ENCODE measurements around the gene ABHD16A.

The ABHD16A gene

GRCh38 chr6:31736021-31736767 lies 33.1 kb upstream of the ABHD16A start, which contains the start of gene CLIC1:
CLIC1 (minus strand) TSS chr6:31736530; CDS start chr6:31736300, 230 bp downstream.
- TF ChIP-seq TCF4 (CRISPR knock-in tag; IDR thresholded peaks at IDR 0.05; ENCODE audit: borderline replicate concordance) (no peak), ZFP3 (CRISPR knock-in tag; IDR thresholded peaks at IDR 0.05) (no peak), OSR1 (CRISPR knock-in tag; IDR thresholded peaks at IDR 0.05) (no peak), CSRNP3 (CRISPR knock-in tag; IDR thresholded peaks at IDR 0.05) (no peak), POU6F1 (CRISPR knock-in tag; IDR thresholded peaks at IDR 0.05; ENCODE audit: borderline replicate concordance, low read depth) (no peak), ZC3H10 (CRISPR knock-in tag; IDR thresholded peaks at IDR 0.05) (no peak), BACH2 (CRISPR knock-in tag; IDR thresholded peaks at IDR 0.05; ENCODE audit: borderline replicate concordance) (no peak), RARB (CRISPR knock-in tag; IDR thresholded peaks at IDR 0.05) (no peak), CSDC2 (CRISPR knock-in tag; IDR thresholded peaks at IDR 0.05) (no peak)
- ATAC-seq, result peak; percentile 67

GRCh38 chr6:31734821-31735406 lies 31.8 kb upstream of the ABHD16A start:
- TF ChIP-seq ARNTL (CRISPR knock-in tag; IDR thresholded peaks at IDR 0.05; ENCODE audit: borderline replicate concordance, low read depth) (no peak), TCF4 (CRISPR knock-in tag; IDR thresholded peaks at IDR 0.05; ENCODE audit: borderline replicate concordance) (no peak), POU6F1 (CRISPR knock-in tag; IDR thresholded peaks at IDR 0.05; ENCODE audit: borderline replicate concordance, low read depth) (no peak), ZNF8 (CRISPR knock-in tag; IDR thresholded peaks at IDR 0.05) (no peak), ZNF70 (CRISPR knock-in tag; IDR thresholded peaks at IDR 0.05) (no peak), RARB (CRISPR knock-in tag; IDR thresholded peaks at IDR 0.05) (no peak), ZNF565 (CRISPR knock-in tag; conservative IDR thresholded peaks at IDR 0.05; ENCODE audit: low read depth) (no peak)
- peak; percentile 7; the same call in 2 of the 3 replicates for ATAC-seq

- ATAC-seq, result no peak
- TF ChIP-seq OSR1 (CRISPR knock-in tag; IDR thresholded peaks at IDR 0.05) (no peak), TSHZ2 (CRISPR knock-in tag; IDR thresholded peaks at IDR 0.05) (no peak), CSDC2 (CRISPR knock-in tag; IDR thresholded peaks at IDR 0.05) (no peak), BACH2 (CRISPR knock-in tag; IDR thresholded peaks at IDR 0.05; ENCODE audit: borderline replicate concordance) (no peak), ARNTL (CRISPR knock-in tag; IDR thresholded peaks at IDR 0.05; ENCODE audit: borderline replicate concordance, low read depth) (no peak), POU6F1 (CRISPR knock-in tag; IDR thresholded peaks at IDR 0.05; ENCODE audit: borderline replicate concordance, low read depth) (no peak), ZFP3 (CRISPR knock-in tag; IDR thresholded peaks at IDR 0.05) (no peak), SNAI2 (CRISPR knock-in tag; IDR thresholded peaks at IDR 0.05) (no peak), ZNF8 (CRISPR knock-in tag; IDR thresholded peaks at IDR 0.05) (no peak), ISL1 (CRISPR knock-in tag; IDR thresholded peaks at IDR 0.05) (no peak), CSRNP3 (CRISPR knock-in tag; IDR thresholded peaks at IDR 0.05) (no peak), ZNF70 (CRISPR knock-in tag; IDR thresholded peaks at IDR 0.05) (no peak), ZC3H10 (CRISPR knock-in tag; IDR thresholded peaks at IDR 0.05) (no peak), ZNF565 (CRISPR knock-in tag; conservative IDR thresholded peaks at IDR 0.05; ENCODE audit: low read depth) (no peak), TOX (CRISPR knock-in tag; IDR thresholded peaks at IDR 0.05; ENCODE audit: borderline replicate concordance) (no peak)
Observed at GRCh38 chr6:31734247-31734820, 31.2 kb upstream of the ABHD16A start.
